T-helper 2 cell (primary cell): ENCODE measurements around the gene FNTB.

ENCODE experiments used
- DNase-seq, 5 experiments: peaks; one replicate each; pipeline versions ENCODE4 v3.0.0 to v3.0.0-alpha.2; 2012 to 2022
- total RNA-seq, 2 donors: gene quantifications; one replicate each; lab custom pipeline; 2026; lab: John Stamatoyannopoulos, UW

The FNTB gene
- total RNA-seq: 1.2 to 2.9 reads per million in 2 donors

- peak; percentile 81 to 98 (median 87) for DNase-seq
Observed at GRCh38 chr14:64986648-64987437, at the start of gene FNTB. Gene FNTB, plus strand, starts transcription at chr14:64986895. Its CDS starts 59 bp downstream, at chr14:64986954.

GRCh38 chr14:64937171-64937820 lies 49.4 kb upstream of the FNTB start:
- no peak for DNase-seq

- no peak for DNase-seq
Observed at GRCh38 chr14:64937821-64938193, 48.9 kb upstream of the FNTB start.

- no peak for DNase-seq
Observed at GRCh38 chr14:64938972-64939816, 47.5 kb upstream of the FNTB start.

- no peak for DNase-seq
Observed at GRCh38 chr14:64939817-64940190, 46.9 kb upstream of the FNTB start.

GRCh38 chr14:64940336-64940910 lies 46.3 kb upstream of the FNTB start:
- DNase-seq: no peak

- no peak for DNase-seq
Observed at GRCh38 chr14:64942531-64943111, 44.1 kb upstream of the FNTB start, which contains the start of gene GPX2. Gene GPX2, minus strand, starts transcription at chr14:64942745. Its CDS starts 19 bp downstream, at chr14:64942726.

GRCh38 chr14:64943556-64943955 lies 43.1 kb upstream of the FNTB start:
- no peak for DNase-seq

- no peak for DNase-seq
Observed at GRCh38 chr14:64944041-64944440, 42.7 kb upstream of the FNTB start.

- no peak for DNase-seq
Observed at GRCh38 chr14:64944861-64945260, 41.8 kb upstream of the FNTB start.

- DNase-seq: no peak
Observed at GRCh38 chr14:64945431-64946178, 41.1 kb upstream of the FNTB start.

- no peak for DNase-seq
Observed at GRCh38 chr14:64946310-64947045, 40.2 kb upstream of the FNTB start.

- DNase-seq: no peak
Observed at GRCh38 chr14:64947710-64948611, 38.7 kb upstream of the FNTB start.

- DNase-seq: no peak
Observed at GRCh38 chr14:64948612-64949210, 38.0 kb upstream of the FNTB start.

- DNase-seq: no peak
Observed at GRCh38 chr14:64950889-64951288, 35.8 kb upstream of the FNTB start.

- DNase-seq: no peak
Observed at GRCh38 chr14:64951291-64951690, 35.4 kb upstream of the FNTB start.

GRCh38 chr14:64951724-64952123 lies 35.0 kb upstream of the FNTB start:
- no peak for DNase-seq

- peak in 1 of 5 experiments; percentile 16 for DNase-seq
Observed at GRCh38 chr14:64952598-64953309, 33.9 kb upstream of the FNTB start.

GRCh38 chr14:64953310-64953654 lies 33.4 kb upstream of the FNTB start:
- DNase-seq: no peak
